Measurements from ENCODE around the gene DUSP2. TPM values are rescaled to one million over a fixed set of nuclear protein-coding genes. Genes with fewer than 3 reads are reported as not detected.

Gene DUSP2
- total RNA-seq, 1 experiment from 2014 or later, result 13.4 TPM

- Mint-ChIP-seq H3K4me3 (ENCODE audit: unreplicated experiment) (no peak overlapping the region), H3K27me3 (ENCODE audit: insufficient read depth, unreplicated experiment) (no peaks in the 10 kb centered on the region), H3K36me3 (ENCODE audit: insufficient read depth, unreplicated experiment) (peaks cover 9% of the 10 kb centered on the region), H3K9me3 (ENCODE audit: unreplicated experiment) (no peaks in the 10 kb centered on the region), H3K27ac (ENCODE audit: unreplicated experiment) (no peak overlapping the region), H3K4me1 (ENCODE audit: low read depth, unreplicated experiment) (no peaks in the 10 kb centered on the region)
- intact Hi-C loops (cut with micrococcal nuclease; ENCODE audit: unreplicated experiment), result loop anchor here (10.0 kb wide), 1 partner anchor 146 kb away; no protein-coding TSS in a partner anchor
- POLR2A ChIA-PET, result no interaction called here
- TF ChIP-seq CTCF (IDR thresholded peaks at IDR 0.05; ENCODE audit: insufficient read depth in 1 of 2, low read depth in 1 of 2, low read length in 1 of 2, severe bottlenecking in 1 of 2, unreplicated experiment in 1 of 2), result no peak
- no TSS peak for BruUV-seq (replicated peaks)
- no peak for DNase-seq
- no peaks in the 10 kb centered on the region for H3K4me1 ChIP-seq
- H3K36me3 ChIP-seq (ENCODE audit: control insufficient read depth, insufficient read depth, low read length), result no peaks in the 10 kb centered on the region
- no peak overlapping the region for H3K4me3 ChIP-seq (ENCODE audit: low read depth, low read length)
- peaks cover 3% of the 10 kb centered on the region for H3K9me3 ChIP-seq
- CTCF ChIA-PET, result no interaction called here
- H3K27me3 ChIP-seq (replicated peaks; ENCODE audit: control insufficient read depth, insufficient read depth, low read length), result no peaks in the 10 kb centered on the region
These were observed 25.4 kb upstream of the DUSP2 start for GRCh38 chr2:96170626-96171025.

DNA sequence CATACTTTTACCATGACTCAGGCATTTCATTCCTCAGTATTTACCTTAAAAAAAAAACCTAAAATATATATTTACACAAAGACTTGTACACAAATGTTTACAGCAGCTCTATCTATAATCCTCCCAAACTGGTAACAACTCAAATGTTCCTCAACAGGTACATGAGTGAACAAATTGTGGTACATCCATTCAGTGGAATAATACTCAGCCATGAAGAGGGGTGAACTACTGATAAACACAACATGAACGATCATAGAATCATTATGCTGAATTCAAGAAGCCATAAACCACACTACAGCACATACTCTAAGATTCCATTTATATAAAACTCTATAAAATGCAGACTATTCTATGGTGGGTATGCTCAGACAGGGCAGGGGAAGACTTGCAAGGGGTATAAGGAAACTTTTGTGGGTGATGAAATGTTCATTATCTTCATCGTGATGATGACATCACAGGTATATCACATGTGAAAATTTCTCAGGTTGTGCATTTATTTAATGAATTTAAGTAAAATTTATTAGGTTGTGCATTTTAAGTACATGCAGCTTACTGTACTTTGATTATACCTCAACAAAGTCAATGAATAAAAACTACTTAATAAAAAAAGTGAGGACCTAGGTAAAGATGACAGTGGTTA lies 24.7 kb upstream of the DUSP2 start:
- Mint-ChIP-seq H3K27me3 (ENCODE audit: insufficient read depth, unreplicated experiment) (no peaks in the 10 kb centered on the region), H3K36me3 (ENCODE audit: insufficient read depth, unreplicated experiment) (peaks cover 9% of the 10 kb centered on the region), H3K4me1 (ENCODE audit: low read depth, unreplicated experiment) (no peaks in the 10 kb centered on the region), H3K9me3 (ENCODE audit: unreplicated experiment) (no peaks in the 10 kb centered on the region), H3K27ac (ENCODE audit: unreplicated experiment) (no peak overlapping the region), H3K4me3 (ENCODE audit: unreplicated experiment) (no peak overlapping the region)
- no peak for DNase-seq
- ChIA-PET POLR2A (no interaction called here), CTCF (no interaction called here)
- no peak for TF ChIP-seq CTCF (IDR thresholded peaks at IDR 0.05; ENCODE audit: insufficient read depth in 1 of 2, low read depth in 1 of 2, low read length in 1 of 2, severe bottlenecking in 1 of 2, unreplicated experiment in 1 of 2)
- intact Hi-C loops (cut with micrococcal nuclease; ENCODE audit: unreplicated experiment), result loop anchor here (10.0 kb wide), 1 partner anchor 145 kb away; no protein-coding TSS in a partner anchor
- Histone ChIP-seq H3K4me3 (ENCODE audit: low read depth, low read length) (no peak overlapping the region), H3K36me3 (ENCODE audit: control insufficient read depth, insufficient read depth, low read length) (no peaks in the 10 kb centered on the region), H3K9me3 (peaks cover 3% of the 10 kb centered on the region), H3K4me1 (no peaks in the 10 kb centered on the region), H3K27me3 (replicated peaks; ENCODE audit: control insufficient read depth, insufficient read depth, low read length) (no peaks in the 10 kb centered on the region)
- no TSS peak for BruUV-seq (replicated peaks)

DNA sequence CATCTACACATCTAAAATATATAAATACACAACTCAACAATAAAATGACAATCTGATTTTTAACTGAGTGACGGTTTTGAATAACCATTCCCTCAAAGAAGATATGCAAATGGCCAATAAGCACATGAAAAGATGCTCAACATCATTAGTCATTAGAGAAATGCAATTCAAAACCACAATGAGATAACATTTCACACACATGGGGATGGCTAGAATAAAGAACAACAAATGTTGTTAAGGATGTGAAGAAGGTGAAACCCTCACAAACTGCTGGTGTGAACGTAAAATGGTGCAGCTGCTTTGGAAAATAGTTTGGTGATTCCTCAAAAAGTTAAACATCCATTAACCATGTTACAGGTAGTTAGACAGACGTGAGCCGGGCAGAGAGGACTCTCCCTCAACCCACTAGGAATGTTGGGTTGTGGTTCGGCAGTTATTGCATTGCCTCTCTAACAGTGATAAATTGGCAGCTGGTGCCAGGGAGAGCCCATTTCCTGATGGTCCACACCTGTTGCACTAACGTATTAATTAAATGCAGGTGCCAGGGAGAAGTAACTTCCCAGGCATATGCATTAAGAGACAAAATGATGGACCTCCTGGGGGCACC lies 22.3 kb upstream of the DUSP2 start:
- no TSS peak for BruUV-seq (replicated peaks)
- ChIA-PET POLR2A (no interaction called here), CTCF (no interaction called here)

More for the DNA sequence above, 22.3 kb upstream of the DUSP2 start:
- no peaks in the 10 kb centered on the region for H3K27me3 Mint-ChIP-seq (ENCODE audit: insufficient read depth, unreplicated experiment)
- H3K27me3 ChIP-seq (replicated peaks; ENCODE audit: control insufficient read depth, insufficient read depth, low read length), result no peaks in the 10 kb centered on the region
- DNase-seq, result no peak
- H3K27ac Mint-ChIP-seq (ENCODE audit: unreplicated experiment), result no peak overlapping the region
- peaks cover 9% of the 10 kb centered on the region for H3K36me3 Mint-ChIP-seq (ENCODE audit: insufficient read depth, unreplicated experiment)
- TF ChIP-seq CTCF (IDR thresholded peaks at IDR 0.05; ENCODE audit: insufficient read depth in 1 of 2, low read depth in 1 of 2, low read length in 1 of 2, severe bottlenecking in 1 of 2, unreplicated experiment in 1 of 2), result no peak
- H3K9me3 ChIP-seq, result peaks cover 3% of the 10 kb centered on the region
- no peaks in the 10 kb centered on the region for H3K36me3 ChIP-seq (ENCODE audit: control insufficient read depth, insufficient read depth, low read length)
- no peaks in the 10 kb centered on the region for H3K4me1 Mint-ChIP-seq (ENCODE audit: low read depth, unreplicated experiment)
- H3K4me1 ChIP-seq, result no peaks in the 10 kb centered on the region
- H3K4me3 Mint-ChIP-seq (ENCODE audit: unreplicated experiment), result no peak overlapping the region
- intact Hi-C loops (cut with micrococcal nuclease; ENCODE audit: unreplicated experiment), result no loop called here
- no peak overlapping the region for H3K4me3 ChIP-seq (ENCODE audit: low read depth, low read length)
- no peaks in the 10 kb centered on the region for H3K9me3 Mint-ChIP-seq (ENCODE audit: unreplicated experiment)

All from Caco-2 (cell line).